Stomach (tissue), 4 donors: ENCODE results near the gene CLTC.

Experiments used
- CTCF ChIP-seq, 7 experiments: fragments of 450-650 bp in 4 of 7; fragments of 200-600 bp in 3 of 7; sonication (generic) in 3 of 7; IDR thresholded peaks; one replicate each; pipeline ENCODE4 v1.5.1; 2016 to 2019; ENCODE audit warnings: antibody characterized with exemption in 7 of 7, control low read depth in 2 of 7, mild to moderate bottlenecking in 1 of 7
- EP300 ChIP-seq: sonication (generic); formaldehyde crosslinking; IDR thresholded peaks from one replicate; pipeline ENCODE4 v1.6.1; 2017; ENCODE audit warnings: antibody characterized with exemption
- POLR2A ChIP-seq, 4 donors: fragments of 450-650 bp; IDR thresholded peaks; one replicate each; pipeline ENCODE4 v1.6.1; 2016; ENCODE audit warnings: antibody characterized with exemption in 4 of 4, control low read depth in 2 of 4, mild to moderate bottlenecking in 1 of 4, moderate library complexity in 1 of 4

GRCh38 chr17:59707971-59708430 lies 88.3 kb downstream of the CLTC start:
- TF ChIP-seq CTCF (IDR thresholded peaks at IDR 0.05) = no peak
- TF ChIP-seq POLR2A (IDR thresholded peaks at IDR 0.05) = no peak
- no peak for TF ChIP-seq EP300
